ENCODE results near the gene SAP30.

GRCh38 chr4:173365359-173365996, 5.3 kb upstream of the SAP30 start:
- TF ChIP-seq CTCF (conservative IDR thresholded peaks at IDR 0.05) (no peak), ZFX (IDR thresholded peaks at IDR 0.05) (no peak)
